Caco-2 (cell line): ENCODE data around the gene AFG3L2. TPM values are rescaled to one million over a fixed set of nuclear protein-coding genes. Genes with fewer than 3 reads are reported as not detected.

Source experiments
- BruUV-seq: library from RNA; stranded (reverse); fragments of 400-500 nt; replicated peaks from 2 replicates; lab custom pipeline; 2021; lab: Mats Ljungman, UMichigan
- CTCF ChIA-PET: fragments of 300-600 bp; sonication (Branson Sonifier 250); formaldehyde crosslinking; loops from one replicate; lab custom pipeline; 2022; ENCODE audit warnings: antibody characterized with exemption; lab: Charles Lee
- POLR2A ChIA-PET: fragments of 300-600 bp; sonication (Branson Sonifier 250); formaldehyde crosslinking; loops from one replicate; lab custom pipeline; 2022; ENCODE audit warnings: antibody characterized with exemption; lab: Charles Lee
- DNase-seq, 2 experiments: peaks; one replicate each; pipeline versions ENCODE4 v3.0.0 to v3.0.0-alpha.2; 2020 to 2022
- H3K27me3 ChIP-seq: replicated peaks from 2 replicates; pipeline ENCODE4 v1.6.0; 2011; ENCODE audit warnings: low read length; ENCODE audit not compliant: control insufficient read depth, insufficient read depth
- H3K36me3 ChIP-seq: 2 replicates; pipeline ENCODE4 v1.5.1; 2011; ENCODE audit warnings: low read length; ENCODE audit not compliant: control insufficient read depth, insufficient read depth
- H3K4me1 ChIP-seq: fragments of 250-450 bp; sonication (Bioruptor Pico); 2 replicates; pipeline ENCODE4 v1.5.1; 2020; ENCODE audit warnings: mild to moderate bottlenecking
- H3K4me3 ChIP-seq: 2 replicates; pipeline ENCODE4 v1.5.1; 2011; ENCODE audit warnings: low read depth, mild to moderate bottlenecking, control low read depth, low read length
- H3K9me3 ChIP-seq: fragments of 250-450 bp; sonication (Bioruptor Pico); 2 replicates; pipeline ENCODE4 v1.5.1; 2020; ENCODE audit warnings: mild to moderate bottlenecking, moderate library complexity
- H3K27ac Mint-ChIP-seq: one replicate; pipeline ENCODE4 v1.8.0; 2022; ENCODE audit warnings: mixed read lengths; ENCODE audit not compliant: unreplicated experiment
- H3K27me3 Mint-ChIP-seq: one replicate; pipeline ENCODE4 v1.8.0; 2022; ENCODE audit warnings: mixed read lengths; ENCODE audit not compliant: insufficient read depth, unreplicated experiment
- H3K36me3 Mint-ChIP-seq: one replicate; pipeline ENCODE4 v1.8.0; 2022; ENCODE audit warnings: mild to moderate bottlenecking, mixed read lengths; ENCODE audit not compliant: insufficient read depth, unreplicated experiment
- H3K4me1 Mint-ChIP-seq: one replicate; pipeline ENCODE4 v1.8.0; 2022; ENCODE audit warnings: low read depth, mixed read lengths; ENCODE audit not compliant: unreplicated experiment
- H3K4me3 Mint-ChIP-seq: one replicate; pipeline ENCODE4 v1.8.0; 2022; ENCODE audit warnings: mild to moderate bottlenecking, moderate library complexity, mixed read lengths; ENCODE audit not compliant: unreplicated experiment
- H3K9me3 Mint-ChIP-seq: one replicate; pipeline ENCODE4 v1.8.0; 2022; ENCODE audit warnings: mixed read lengths; ENCODE audit not compliant: unreplicated experiment
- intact Hi-C: fragments of 100-400 bp; cut with micrococcal nuclease; formaldehyde crosslinking; loops from one replicate; pipeline ENCODE4 v1.10.0; 2022; ENCODE audit not compliant: unreplicated experiment
- total RNA-seq: library from RNA; stranded (reverse); gene quantifications from 2 replicates; pipeline ENCODE4 v1.2.3, GENCODE V29; 2022
- TF ChIP-seq, protein P1 (sequence below), 2 experiments: fragments of 200-600 bp in 1 of 2; IDR thresholded peaks; 1 replicate in 1 of 2; 2 replicates in 1 of 2; pipeline versions ENCODE4 v1.5.1 to v1.8.0; 2011 to 2022; ENCODE audit warnings: antibody characterized with exemption in 1 of 2, control low read depth in 1 of 2, inconsistent platforms in 1 of 2, low read depth in 1 of 2, low read length in 1 of 2, mild to moderate bottlenecking in 1 of 2, moderate library complexity in 1 of 2; ENCODE audit not compliant: insufficient read depth in 1 of 2, severe bottlenecking in 1 of 2, unreplicated experiment in 1 of 2

The AFG3L2 gene
- total RNA-seq, 1 experiment from 2014 or later: 72.0 TPM

DNA sequence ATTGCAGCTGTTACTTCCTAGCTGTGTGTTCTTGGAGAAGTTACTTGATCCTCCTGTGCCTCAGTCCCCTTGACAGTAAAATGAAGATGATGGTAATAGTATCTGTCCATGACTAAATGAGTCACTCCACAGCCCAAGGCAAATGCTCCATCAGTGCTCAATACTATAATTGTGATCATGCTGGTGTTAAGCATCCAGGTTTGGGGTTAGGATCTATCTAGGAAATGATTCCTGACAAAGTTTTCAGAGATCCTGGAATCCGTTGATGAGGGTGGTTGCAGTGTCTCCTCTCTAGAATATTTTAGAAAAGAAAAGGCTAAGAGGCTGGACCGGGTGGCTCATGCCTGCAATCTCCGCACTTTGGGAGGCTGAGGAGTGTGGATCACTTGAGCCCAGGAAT, 28.0 kb upstream of the AFG3L2 start:
- POLR2A ChIA-PET: no interaction called here
- intact Hi-C loops: loop anchor here (5.0 kb wide), 1 partner anchor 252 kb away; the partner anchor contains the start of gene SPIRE1

DNA sequence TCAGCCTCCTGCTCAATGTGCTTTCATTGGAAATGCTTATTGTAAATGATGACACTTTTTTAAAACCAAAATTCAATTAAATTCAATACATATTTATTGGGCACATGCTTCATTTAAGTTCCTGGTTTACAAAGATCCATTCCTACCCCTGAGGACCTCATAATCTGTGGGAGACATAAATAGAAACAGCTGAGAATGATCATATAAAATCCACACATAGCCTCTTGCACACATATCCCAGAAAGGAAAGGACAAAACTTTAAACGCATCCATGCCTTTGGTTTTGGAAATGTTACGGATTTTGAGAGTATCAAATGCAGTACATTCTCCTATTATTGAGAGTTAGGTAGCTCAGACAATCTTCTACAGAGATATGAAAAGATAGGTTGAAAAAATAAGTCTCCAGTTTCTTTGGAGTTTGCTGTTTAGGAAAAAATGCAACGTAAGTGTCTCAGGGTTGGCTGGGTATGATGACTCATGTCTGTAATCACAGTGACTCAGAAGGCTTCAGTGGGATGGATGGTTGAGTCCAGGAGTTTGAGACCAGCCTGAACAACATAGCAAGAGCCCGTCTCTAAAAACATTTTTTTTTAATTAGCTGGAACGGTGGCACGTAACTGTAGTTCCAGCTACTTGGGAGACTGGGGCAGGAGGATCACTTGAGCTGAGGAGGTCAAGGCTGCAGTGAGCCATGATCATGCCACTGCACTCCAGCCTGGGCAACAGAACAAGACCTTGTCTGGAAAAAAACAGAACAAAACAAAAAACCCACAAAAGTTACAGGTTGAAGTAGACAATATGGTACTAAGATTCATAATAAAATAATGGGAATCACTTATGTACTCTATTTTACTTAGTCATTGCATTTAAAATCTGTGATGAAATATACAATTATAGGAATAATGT, 26.8 kb upstream of the AFG3L2 start:
- ChIA-PET CTCF (no interaction called here), POLR2A (interaction anchor here (0.7 kb wide), 1 partner anchor 11 kb away, joined by 6 read pairs; no protein-coding TSS in a partner anchor)
- H3K9me3 ChIP-seq: no peaks in the 10 kb centered on the region
- H3K27me3 ChIP-seq: no peaks in the 10 kb centered on the region
- no peak for DNase-seq
- Mint-ChIP-seq H3K27ac (no peak overlapping the region), H3K9me3 (no peaks in the 10 kb centered on the region), H3K27me3 (peaks cover 14% of the 10 kb centered on the region), H3K36me3 (no peaks in the 10 kb centered on the region), H3K4me1 (peaks cover 14% of the 10 kb centered on the region), H3K4me3 (no peak overlapping the region)
- TF ChIP-seq, protein P1, sequence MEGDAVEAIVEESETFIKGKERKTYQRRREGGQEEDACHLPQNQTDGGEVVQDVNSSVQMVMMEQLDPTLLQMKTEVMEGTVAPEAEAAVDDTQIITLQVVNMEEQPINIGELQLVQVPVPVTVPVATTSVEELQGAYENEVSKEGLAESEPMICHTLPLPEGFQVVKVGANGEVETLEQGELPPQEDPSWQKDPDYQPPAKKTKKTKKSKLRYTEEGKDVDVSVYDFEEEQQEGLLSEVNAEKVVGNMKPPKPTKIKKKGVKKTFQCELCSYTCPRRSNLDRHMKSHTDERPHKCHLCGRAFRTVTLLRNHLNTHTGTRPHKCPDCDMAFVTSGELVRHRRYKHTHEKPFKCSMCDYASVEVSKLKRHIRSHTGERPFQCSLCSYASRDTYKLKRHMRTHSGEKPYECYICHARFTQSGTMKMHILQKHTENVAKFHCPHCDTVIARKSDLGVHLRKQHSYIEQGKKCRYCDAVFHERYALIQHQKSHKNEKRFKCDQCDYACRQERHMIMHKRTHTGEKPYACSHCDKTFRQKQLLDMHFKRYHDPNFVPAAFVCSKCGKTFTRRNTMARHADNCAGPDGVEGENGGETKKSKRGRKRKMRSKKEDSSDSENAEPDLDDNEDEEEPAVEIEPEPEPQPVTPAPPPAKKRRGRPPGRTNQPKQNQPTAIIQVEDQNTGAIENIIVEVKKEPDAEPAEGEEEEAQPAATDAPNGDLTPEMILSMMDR (IDR thresholded peaks at IDR 0.05; ENCODE audit: insufficient read depth in 1 of 2, low read depth in 1 of 2, low read length in 1 of 2, severe bottlenecking in 1 of 2, unreplicated experiment in 1 of 2): no peak
- BruUV-seq: no TSS peak
- no peaks in the 10 kb centered on the region for H3K36me3 ChIP-seq
- H3K4me1 ChIP-seq: no peaks in the 10 kb centered on the region
- H3K4me3 ChIP-seq: no peak overlapping the region
- intact Hi-C loops: no loop called here

More for the DNA sequence above, 28.0 kb upstream of the AFG3L2 start:
- CTCF ChIA-PET: no interaction called here
- H3K27ac Mint-ChIP-seq: no peak overlapping the region
- peaks cover 14% of the 10 kb centered on the region for H3K27me3 Mint-ChIP-seq
- H3K4me3 Mint-ChIP-seq: no peak overlapping the region
- TF ChIP-seq, protein P1 (IDR thresholded peaks at IDR 0.05; ENCODE audit: insufficient read depth in 1 of 2, low read depth in 1 of 2, low read length in 1 of 2, severe bottlenecking in 1 of 2, unreplicated experiment in 1 of 2): no peak
- H3K9me3 Mint-ChIP-seq: no peaks in the 10 kb centered on the region
- BruUV-seq: no TSS peak
- Histone ChIP-seq H3K4me1 (peaks cover 1% of the 10 kb centered on the region; the same call in 1 of the 2 replicates), H3K4me3 (no peak overlapping the region), H3K36me3 (no peaks in the 10 kb centered on the region), H3K9me3 (no peaks in the 10 kb centered on the region), H3K27me3 (no peaks in the 10 kb centered on the region)
- DNase-seq: no peak
- H3K36me3 Mint-ChIP-seq: no peaks in the 10 kb centered on the region
- peaks cover 14% of the 10 kb centered on the region for H3K4me1 Mint-ChIP-seq

DNA sequence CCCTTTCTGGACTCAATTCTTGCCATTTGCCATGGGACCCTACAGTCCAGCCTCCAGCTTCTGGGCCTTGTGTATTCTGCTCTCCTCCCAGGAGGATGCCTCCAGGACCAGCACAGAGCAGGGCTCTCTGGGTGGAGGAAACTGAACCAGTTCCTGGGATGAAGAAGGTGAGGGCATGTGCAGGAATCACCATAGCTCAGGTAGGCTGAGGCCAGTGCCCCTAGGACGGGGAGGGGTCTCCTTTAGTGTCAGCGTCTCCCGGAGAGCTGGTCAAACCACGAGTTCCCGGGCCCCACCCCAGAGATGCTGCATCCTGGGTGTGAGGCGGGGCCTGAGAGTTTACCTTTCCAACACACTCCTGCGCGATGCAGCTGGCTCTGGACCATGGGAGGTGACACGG, 24.9 kb upstream of the AFG3L2 start:
- BruUV-seq: no TSS peak
- CTCF ChIA-PET: no interaction called here

More for the DNA sequence above, 24.9 kb upstream of the AFG3L2 start:
- no peak overlapping the region for H3K27ac Mint-ChIP-seq
- no peak overlapping the region for H3K4me3 Mint-ChIP-seq
- POLR2A ChIA-PET: no interaction called here
- H3K4me1 Mint-ChIP-seq: peaks cover 14% of the 10 kb centered on the region
- TF ChIP-seq, protein P1 (IDR thresholded peaks at IDR 0.05; ENCODE audit: insufficient read depth in 1 of 2, low read depth in 1 of 2, low read length in 1 of 2, severe bottlenecking in 1 of 2, unreplicated experiment in 1 of 2): no peak
- Histone ChIP-seq H3K27me3 (no peaks in the 10 kb centered on the region), H3K4me1 (no peaks in the 10 kb centered on the region), H3K36me3 (no peaks in the 10 kb centered on the region), H3K4me3 (no peak overlapping the region), H3K9me3 (no peaks in the 10 kb centered on the region)
- no peak for DNase-seq
- peaks cover 14% of the 10 kb centered on the region for H3K27me3 Mint-ChIP-seq
- no peaks in the 10 kb centered on the region for H3K36me3 Mint-ChIP-seq
- intact Hi-C loops: no loop called here
- H3K9me3 Mint-ChIP-seq: no peaks in the 10 kb centered on the region
